GM18861 (cell line): ENCODE data around the gene SBF2.
"Not testable (repeated sequence)": the region's sequence is repeated elsewhere in the genome, so short reads cannot be mapped to it uniquely, and the experiment has no call there.

ENCODE experiments used
- ATAC-seq: cut with Tn5 transposase; IDR thresholded peaks from one replicate; pipeline ENCODE4 v1.9.1; 2021; ENCODE audit not compliant: unreplicated experiment

SBF2 gene

GRCh38 chr11:10204021-10204420, 90.0 kb downstream of the SBF2 start:
- ATAC-seq = no peak

- no peak for ATAC-seq
Measured at GRCh38 chr11:10201343-10201742, 92.7 kb downstream of the SBF2 start.

GRCh38 chr11:10197091-10197490, 96.9 kb downstream of the SBF2 start:
- ATAC-seq = no peak

GRCh38 chr11:10192036-10192435, 102.0 kb downstream of the SBF2 start:
- ATAC-seq = no peak

GRCh38 chr11:10181811-10182210, 112.2 kb downstream of the SBF2 start:
- ATAC-seq = no peak

GRCh38 chr11:10164621-10165020, 129.4 kb downstream of the SBF2 start:
- ATAC-seq = no peak

- ATAC-seq = no peak
Measured at GRCh38 chr11:10162222-10162621, 131.8 kb downstream of the SBF2 start.

GRCh38 chr11:10160350-10160749, 133.7 kb downstream of the SBF2 start:
- ATAC-seq = no peak

- no peak for ATAC-seq
Measured at GRCh38 chr11:10158461-10158860, 135.6 kb downstream of the SBF2 start.

- ATAC-seq = no peak
Measured at GRCh38 chr11:10155793-10156490, 138.1 kb downstream of the SBF2 start.

GRCh38 chr11:10150800-10151199, 143.2 kb downstream of the SBF2 start:
- no peak for ATAC-seq

GRCh38 chr11:10149553-10149952, 144.5 kb downstream of the SBF2 start:
- ATAC-seq = no peak

GRCh38 chr11:10147195-10147594, 146.8 kb downstream of the SBF2 start:
- ATAC-seq = no peak

- no peak for ATAC-seq
Measured at GRCh38 chr11:10144954-10145353, 149.1 kb downstream of the SBF2 start.

GRCh38 chr11:10139656-10140055, 154.4 kb downstream of the SBF2 start:
- ATAC-seq = no peak

- no peak for ATAC-seq
Measured at GRCh38 chr11:10139143-10139542, 154.9 kb downstream of the SBF2 start.

GRCh38 chr11:10134975-10135481, 159.0 kb downstream of the SBF2 start:
- no peak for ATAC-seq

- not testable (repeated sequence) for ATAC-seq
Measured at GRCh38 chr11:10134226-10134625, 159.8 kb downstream of the SBF2 start.

GRCh38 chr11:10133251-10133650, 160.8 kb downstream of the SBF2 start:
- not testable (repeated sequence) for ATAC-seq

- ATAC-seq = no peak
Measured at GRCh38 chr11:10130875-10131274, 163.1 kb downstream of the SBF2 start.

- not testable (repeated sequence) for ATAC-seq
Measured at GRCh38 chr11:10129184-10129583, 164.8 kb downstream of the SBF2 start.

GRCh38 chr11:10125522-10126133, 168.4 kb downstream of the SBF2 start:
- no peak for ATAC-seq
